Loucy (cell line): ENCODE measurements around the gene SPATA17.

Source experiments
- H2AFZ ChIP-seq: fragments of 200-600 bp; sonication (generic); 2 replicates; pipeline ENCODE4 v1.6.0; 2016; ENCODE audit warnings: antibody characterized with exemption, mild to moderate bottlenecking, low read length, moderate library complexity
- H3F3A ChIP-seq: fragments of 200-600 bp; 2 replicates; pipeline ENCODE4 v1.6.0; 2016; ENCODE audit warnings: antibody characterized with exemption, low read depth, mild to moderate bottlenecking
- H3K27me3 ChIP-seq: fragments of 200-600 bp; sonication (generic); 2 replicates; pipeline ENCODE4 v1.6.1; 2014; ENCODE audit warnings: low read length, mild to moderate bottlenecking; ENCODE audit not compliant: insufficient read depth, poor library complexity, severe bottlenecking
- H3K36me3 ChIP-seq: fragments of 200-600 bp; sonication (generic); 2 replicates; pipeline ENCODE4 v1.6.1; 2016; ENCODE audit warnings: low read length; ENCODE audit not compliant: insufficient read depth
- H3K4me1 ChIP-seq: fragments of 200-600 bp; sonication (generic); 2 replicates; pipeline ENCODE4 v1.5.1; 2014; ENCODE audit warnings: low read length, mild to moderate bottlenecking; ENCODE audit not compliant: insufficient read depth, poor library complexity, severe bottlenecking
- H3K4me2 ChIP-seq: fragments of 200-600 bp; sonication (generic); 2 replicates; pipeline ENCODE4 v1.6.0; 2014; ENCODE audit warnings: antibody characterized with exemption, low read length, low read depth, mild to moderate bottlenecking; ENCODE audit not compliant: poor library complexity, severe bottlenecking
- H3K4me3 ChIP-seq: fragments of 200-600 bp; sonication (generic); 2 replicates; pipeline ENCODE4 v1.5.1; 2014; ENCODE audit warnings: low read length, mild to moderate bottlenecking, mixed read lengths; ENCODE audit not compliant: poor library complexity, severe bottlenecking
- H3K79me2 ChIP-seq: fragments of 200-600 bp; sonication (generic); 2 replicates; pipeline ENCODE4 v1.6.1; 2014; ENCODE audit warnings: low read length; ENCODE audit not compliant: insufficient read depth
- H3K9ac ChIP-seq: fragments of 200-600 bp; sonication (generic); 2 replicates; pipeline ENCODE4 v1.6.0; 2014; ENCODE audit warnings: mild to moderate bottlenecking, low read depth, low read length, moderate library complexity; ENCODE audit not compliant: poor library complexity, severe bottlenecking
- H3K9me2 ChIP-seq: fragments of 200-600 bp; sonication (generic); replicated peaks from 2 replicates; pipeline ENCODE4 v1.6.1; 2016; ENCODE audit warnings: low read depth, low read length, mixed read lengths
- H3K9me3 ChIP-seq: fragments of 200-600 bp; sonication (generic); 2 replicates; pipeline ENCODE4 v1.6.1; 2014; ENCODE audit warnings: mild to moderate bottlenecking, antibody characterized with exemption, low read length, low read depth; ENCODE audit not compliant: insufficient read depth
- H4K20me1 ChIP-seq: fragments of 200-600 bp; sonication (generic); 2 replicates; pipeline ENCODE4 v1.6.0; 2014; ENCODE audit warnings: antibody characterized with exemption, low read length, mild to moderate bottlenecking; ENCODE audit not compliant: insufficient read depth, poor library complexity, severe bottlenecking
- CTCF ChIP-seq: fragments of 200-600 bp; sonication (generic); conservative IDR thresholded peaks from 2 replicates; pipeline ENCODE4 v1.5.1; 2014; ENCODE audit warnings: mild to moderate bottlenecking, antibody characterized with exemption, low read length
- EZH2phosphoT487 ChIP-seq: fragments of 200-600 bp; IDR thresholded peaks from 2 replicates; pipeline ENCODE4 v1.6.1; 2018; ENCODE audit warnings: antibody characterized with exemption, mild to moderate bottlenecking, moderate library complexity, borderline replicate concordance

Gene SPATA17

DNA sequence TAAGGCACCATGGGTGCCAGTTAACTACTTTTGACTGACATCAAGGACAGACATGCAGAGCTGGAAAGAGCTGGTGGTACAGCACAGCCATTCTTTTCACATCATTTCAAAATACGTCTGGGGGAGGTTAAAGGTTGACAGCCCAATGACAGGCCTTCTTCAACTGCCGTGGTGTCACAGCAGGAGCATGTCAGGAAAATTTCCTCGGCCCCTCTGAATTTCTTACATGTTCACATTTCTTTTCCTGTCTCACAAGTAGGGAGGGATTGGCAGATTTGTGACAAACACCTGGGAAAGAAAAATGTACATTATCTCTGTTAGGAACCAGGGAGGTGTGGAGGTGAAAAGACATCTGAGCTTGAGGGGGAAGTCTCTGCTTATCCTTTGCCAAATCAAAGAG is 279.1 kb downstream of the SPATA17 start:
- TF ChIP-seq EZH2phosphoT487 (no peak), CTCF (no peak)
- no peak overlapping the region for H2AFZ ChIP-seq
- H3K9ac ChIP-seq, result no peak overlapping the region
- no peaks in the 10 kb centered on the region for H3K36me3 ChIP-seq
- no peaks in the 10 kb centered on the region for H3K27me3 ChIP-seq
- no peaks in the 10 kb centered on the region for H4K20me1 ChIP-seq
- no peak overlapping the region for H3K4me3 ChIP-seq
- no peaks in the 10 kb centered on the region for H3K9me2 ChIP-seq
- no peaks in the 10 kb centered on the region for H3K9me3 ChIP-seq
- H3K4me1 ChIP-seq, result no peaks in the 10 kb centered on the region
- H3K79me2 ChIP-seq, result no peaks in the 10 kb centered on the region
- no peak overlapping the region for H3K4me2 ChIP-seq
- no peaks in the 10 kb centered on the region for H3F3A ChIP-seq

DNA sequence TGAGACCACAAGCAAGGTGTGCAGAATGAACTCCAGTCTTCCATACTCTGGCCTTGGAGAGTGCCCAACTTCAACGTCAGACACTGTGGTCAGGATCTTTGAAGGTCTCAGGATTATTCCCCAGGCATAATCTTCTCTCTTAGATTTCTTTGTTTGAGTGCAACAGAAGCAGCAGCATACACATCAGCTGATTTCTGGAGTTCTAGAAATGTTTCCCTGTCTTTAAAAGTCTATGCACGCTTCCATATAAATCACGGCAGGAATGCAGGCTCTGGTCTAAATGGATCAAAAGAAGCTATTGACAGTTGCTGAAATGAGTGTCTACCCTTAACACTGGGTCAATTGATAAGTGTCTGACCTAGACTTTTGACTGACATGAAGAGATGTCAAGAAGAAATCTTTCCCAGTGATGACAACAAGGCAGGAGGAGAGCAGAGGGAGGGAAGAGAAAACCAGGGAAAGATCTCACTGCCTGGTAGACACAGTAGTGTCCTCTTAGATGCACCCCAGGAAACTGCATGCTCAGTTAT is 279.7 kb downstream of the SPATA17 start:
- no peaks in the 10 kb centered on the region for H3K36me3 ChIP-seq
- no peaks in the 10 kb centered on the region for H4K20me1 ChIP-seq
- no peaks in the 10 kb centered on the region for H3K79me2 ChIP-seq
- no peaks in the 10 kb centered on the region for H3K4me1 ChIP-seq
- no peak overlapping the region for H3K9ac ChIP-seq
- H3F3A ChIP-seq, result no peaks in the 10 kb centered on the region
- H3K9me2 ChIP-seq, result no peaks in the 10 kb centered on the region
- H2AFZ ChIP-seq, result no peak overlapping the region
- H3K27me3 ChIP-seq, result no peaks in the 10 kb centered on the region
- H3K4me3 ChIP-seq, result no peak overlapping the region
- no peak overlapping the region for H3K4me2 ChIP-seq
- TF ChIP-seq EZH2phosphoT487 (no peak), CTCF (no peak)
- no peaks in the 10 kb centered on the region for H3K9me3 ChIP-seq

DNA sequence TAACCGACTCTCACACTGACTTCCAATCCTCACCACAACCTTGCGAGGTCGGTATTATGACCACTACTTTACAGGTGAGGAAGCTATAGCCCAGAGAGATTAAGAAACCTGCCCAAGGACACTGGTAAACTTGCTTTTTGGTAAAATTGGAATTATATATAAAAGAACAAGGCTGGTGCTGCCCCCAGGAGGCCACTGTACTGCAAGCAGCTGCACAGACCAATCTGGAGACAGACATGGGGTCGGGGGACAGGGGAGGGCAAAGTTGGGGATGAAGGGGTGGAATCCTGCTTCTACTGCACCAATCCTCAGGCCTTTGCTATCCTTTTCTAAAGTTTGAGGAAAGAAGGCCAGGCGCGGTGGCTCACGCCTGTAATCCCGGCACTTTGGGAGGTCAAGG is 280.8 kb downstream of the SPATA17 start:
- H3K4me1 ChIP-seq, result no peaks in the 10 kb centered on the region
- H3K4me2 ChIP-seq, result no peak overlapping the region
- H3K9ac ChIP-seq, result no peak overlapping the region
- H3K9me3 ChIP-seq, result no peaks in the 10 kb centered on the region
- no peak overlapping the region for H3K4me3 ChIP-seq
- H3K9me2 ChIP-seq, result no peaks in the 10 kb centered on the region
- no peaks in the 10 kb centered on the region for H4K20me1 ChIP-seq
- H3K36me3 ChIP-seq, result no peaks in the 10 kb centered on the region
- no peaks in the 10 kb centered on the region for H3F3A ChIP-seq
- no peaks in the 10 kb centered on the region for H3K79me2 ChIP-seq
- H3K27me3 ChIP-seq, result no peaks in the 10 kb centered on the region
- H2AFZ ChIP-seq, result no peak overlapping the region
- peak; percentile 24; the same call in 1 of the 2 replicates for TF ChIP-seq CTCF
- TF ChIP-seq EZH2phosphoT487, result no peak
